Measurements from ENCODE around the gene CLASP1. TPM values are rescaled to one million over a fixed set of nuclear protein-coding genes. Genes with fewer than 3 reads are reported as not detected.

CLASP1 gene
- total RNA-seq, 1 donor from 2014 or later: 110 TPM

DNA sequence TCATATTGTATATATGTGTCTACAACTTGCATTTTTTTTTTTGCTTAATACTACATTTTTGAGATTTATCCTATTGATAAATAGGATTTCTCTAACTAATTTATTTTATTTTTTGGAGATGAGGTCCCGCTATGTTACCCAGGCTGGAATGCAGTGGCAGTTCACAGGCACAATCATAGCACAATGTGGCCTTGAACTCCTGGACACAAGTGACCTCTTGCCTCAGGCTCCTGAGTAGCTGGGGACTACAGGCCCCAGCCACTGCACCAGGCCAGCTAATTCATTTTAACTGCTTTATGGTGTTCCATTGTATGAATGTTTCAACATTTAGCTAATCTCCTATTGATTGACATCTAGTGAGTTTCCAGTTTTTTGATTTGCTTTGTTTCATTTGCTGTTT lies 16.8 kb upstream of the CLASP1 start:
- no peak overlapping the region for H3K9ac ChIP-seq
- no peaks in the 10 kb centered on the region for H3K4me1 ChIP-seq
- H2AFZ ChIP-seq (replicated peaks): no peak overlapping the region
- H3F3A ChIP-seq (ENCODE audit: low read depth): no peaks in the 10 kb centered on the region
- H3K27ac Mint-ChIP-seq: no peak overlapping the region
- H3K27me3 ChIP-seq: no peaks in the 10 kb centered on the region
- peaks cover 22% of the 10 kb centered on the region for H3K9me3 Mint-ChIP-seq
- no peak overlapping the region for H3K4me3 Mint-ChIP-seq
- no peak overlapping the region for H3K4me3 ChIP-seq
- peaks cover 16% of the 10 kb centered on the region for H3K36me3 Mint-ChIP-seq
- no peak overlapping the region for H3K27ac ChIP-seq
- no peaks in the 10 kb centered on the region for H3K36me3 ChIP-seq
- no peak for DNase-seq (ENCODE audit: low spot score)
- no peaks in the 10 kb centered on the region for H3K79me2 ChIP-seq (ENCODE audit: low read depth)
- no peaks in the 10 kb centered on the region for H3K4me1 Mint-ChIP-seq
- peaks cover 9% of the 10 kb centered on the region for H3K9me3 ChIP-seq (ENCODE audit: low read depth)
- no peak overlapping the region for H3K4me2 ChIP-seq
- H4K20me1 ChIP-seq (ENCODE audit: low read depth): no peaks in the 10 kb centered on the region
- peaks cover 2% of the 10 kb centered on the region for H3K27me3 Mint-ChIP-seq (ENCODE audit: insufficient read depth, low read depth)
- TF ChIP-seq EZH2phosphoT487 (IDR thresholded peaks at IDR 0.05): no peak
- TF ChIP-seq, protein P1, sequence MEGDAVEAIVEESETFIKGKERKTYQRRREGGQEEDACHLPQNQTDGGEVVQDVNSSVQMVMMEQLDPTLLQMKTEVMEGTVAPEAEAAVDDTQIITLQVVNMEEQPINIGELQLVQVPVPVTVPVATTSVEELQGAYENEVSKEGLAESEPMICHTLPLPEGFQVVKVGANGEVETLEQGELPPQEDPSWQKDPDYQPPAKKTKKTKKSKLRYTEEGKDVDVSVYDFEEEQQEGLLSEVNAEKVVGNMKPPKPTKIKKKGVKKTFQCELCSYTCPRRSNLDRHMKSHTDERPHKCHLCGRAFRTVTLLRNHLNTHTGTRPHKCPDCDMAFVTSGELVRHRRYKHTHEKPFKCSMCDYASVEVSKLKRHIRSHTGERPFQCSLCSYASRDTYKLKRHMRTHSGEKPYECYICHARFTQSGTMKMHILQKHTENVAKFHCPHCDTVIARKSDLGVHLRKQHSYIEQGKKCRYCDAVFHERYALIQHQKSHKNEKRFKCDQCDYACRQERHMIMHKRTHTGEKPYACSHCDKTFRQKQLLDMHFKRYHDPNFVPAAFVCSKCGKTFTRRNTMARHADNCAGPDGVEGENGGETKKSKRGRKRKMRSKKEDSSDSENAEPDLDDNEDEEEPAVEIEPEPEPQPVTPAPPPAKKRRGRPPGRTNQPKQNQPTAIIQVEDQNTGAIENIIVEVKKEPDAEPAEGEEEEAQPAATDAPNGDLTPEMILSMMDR (IDR thresholded peaks at IDR 0.05): no peak
- no peak for TF ChIP-seq EZH2 (IDR thresholded peaks at IDR 0.05)

DNA sequence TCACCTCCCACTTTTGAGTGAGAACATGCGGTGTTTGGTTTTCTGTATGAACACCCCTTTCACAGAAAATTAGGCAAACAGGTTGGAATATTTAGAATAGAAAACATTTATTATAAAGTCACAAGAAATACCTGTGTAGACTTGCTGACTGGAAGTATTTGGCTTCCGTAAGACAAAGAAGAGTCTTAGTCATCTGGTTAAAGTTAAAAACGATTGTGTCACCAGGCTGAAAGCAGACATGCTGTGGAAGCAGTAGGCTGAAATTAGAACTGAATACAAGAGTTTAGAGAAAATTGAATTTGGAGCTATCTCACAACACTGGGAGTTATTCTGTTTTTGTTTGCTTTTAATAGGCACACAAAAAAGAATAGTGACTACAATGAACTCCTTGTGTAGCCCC lies 16.2 kb upstream of the CLASP1 start:
- DNase-seq (ENCODE audit: low spot score): no peak
- H4K20me1 ChIP-seq (ENCODE audit: low read depth): no peaks in the 10 kb centered on the region
- H3K9me3 ChIP-seq (ENCODE audit: low read depth): peaks cover 6% of the 10 kb centered on the region
- Mint-ChIP-seq H3K36me3 (peaks cover 13% of the 10 kb centered on the region), H3K27me3 (ENCODE audit: insufficient read depth, low read depth) (peaks cover 2% of the 10 kb centered on the region), H3K9me3 (peaks cover 18% of the 10 kb centered on the region), H3K27ac (no peak overlapping the region), H3K4me3 (no peak overlapping the region), H3K4me1 (no peaks in the 10 kb centered on the region)
- H3K79me2 ChIP-seq (ENCODE audit: low read depth): no peaks in the 10 kb centered on the region
- H3K4me1 ChIP-seq: no peaks in the 10 kb centered on the region
- H2AFZ ChIP-seq (replicated peaks): no peak overlapping the region
- H3F3A ChIP-seq (ENCODE audit: low read depth): no peaks in the 10 kb centered on the region
- no peak overlapping the region for H3K4me3 ChIP-seq
- H3K4me2 ChIP-seq: no peak overlapping the region
- TF ChIP-seq EZH2 (IDR thresholded peaks at IDR 0.05): no peak
- TF ChIP-seq, protein P1 (IDR thresholded peaks at IDR 0.05): no peak
- H3K27me3 ChIP-seq: no peaks in the 10 kb centered on the region
- H3K36me3 ChIP-seq: no peaks in the 10 kb centered on the region
- H3K9ac ChIP-seq: no peak overlapping the region
- H3K27ac ChIP-seq: no peak overlapping the region

- Histone ChIP-seq H3K4me1 (no peaks in the 10 kb centered on the region), H4K20me1 (ENCODE audit: low read depth) (no peaks in the 10 kb centered on the region), H3K9ac (no peak overlapping the region), H3K27ac (no peak overlapping the region), H3K36me3 (no peaks in the 10 kb centered on the region), H3K4me2 (no peak overlapping the region), H3K79me2 (ENCODE audit: low read depth) (no peaks in the 10 kb centered on the region), H2AFZ (replicated peaks) (no peak overlapping the region), H3K4me3 (no peak overlapping the region), H3F3A (ENCODE audit: low read depth) (no peaks in the 10 kb centered on the region), H3K9me3 (ENCODE audit: low read depth) (peaks cover 6% of the 10 kb centered on the region), H3K27me3 (no peaks in the 10 kb centered on the region)
- H3K9me3 Mint-ChIP-seq: peaks cover 13% of the 10 kb centered on the region
- no peak overlapping the region for H3K4me3 Mint-ChIP-seq
- no peak overlapping the region for H3K27ac Mint-ChIP-seq
- H3K4me1 Mint-ChIP-seq: no peaks in the 10 kb centered on the region
- no peaks in the 10 kb centered on the region for H3K27me3 Mint-ChIP-seq (ENCODE audit: insufficient read depth, low read depth)
- no peak for TF ChIP-seq EZH2phosphoT487 (IDR thresholded peaks at IDR 0.05)
- TF ChIP-seq, protein P1 (IDR thresholded peaks at IDR 0.05): no peak
- no peak for TF ChIP-seq EZH2 (IDR thresholded peaks at IDR 0.05)
- no peak for DNase-seq (ENCODE audit: low spot score)
- H3K36me3 Mint-ChIP-seq: peaks cover 8% of the 10 kb centered on the region
Observed at GRCh38 chr2:121664713-121665112, 15.5 kb upstream of the CLASP1 start.
